Hepatocyte (in vitro differentiated cells): ENCODE results near the gene CRYBG3.

Experiments used
- CTCF ChIP-seq: fragments of 200-600 bp; sonication (generic); IDR thresholded peaks from 2 replicates; pipeline ENCODE4 v1.5.1; 2016; ENCODE audit warnings: antibody characterized with exemption, mild to moderate bottlenecking; ENCODE audit not compliant: poor library complexity
- EZH2 ChIP-seq: fragments of 200-600 bp; sonication (generic); IDR thresholded peaks from 2 replicates; pipeline ENCODE4 v1.6.1; 2016; ENCODE audit warnings: antibody characterized with exemption, mild to moderate bottlenecking, borderline replicate concordance

GRCh38 chr3:97940034-97940433, 118.2 kb downstream of the CRYBG3 start:
- TF ChIP-seq CTCF (no peak), EZH2 (no peak)
